T-helper 1 cell treated with Interleukin-12 subunit alpha and Interleukin-12 subunit beta and Interleukin-4 antibody, amounts not matched to agents 30 ng/mL and 1 ng/mL, for 36 hours (primary cell): Measurements from ENCODE around the gene LAMB2. TPM values are rescaled to one million over a fixed set of nuclear protein-coding genes. Genes with fewer than 3 reads are reported as not detected.

Source experiments
- intact Hi-C: fragments of 100-400 bp; cut with micrococcal nuclease; formaldehyde crosslinking; loops from one replicate; pipeline ENCODE4 v1.15.1; 2024
- total RNA-seq: library from RNA; stranded (reverse); gene quantifications from 2 replicates; pipeline ENCODE4 v1.2.3, GENCODE V29; 2022

The LAMB2 gene
- total RNA-seq, 1 donor from 2014 or later: not detected

- intact Hi-C loops: loop anchor here (5.0 kb wide), 1 partner anchor 549 kb away; the partner anchor contains the start of gene APEH
Measured at GRCh38 chr3:49122886-49123545, 9.8 kb downstream of the LAMB2 start.

DNA sequence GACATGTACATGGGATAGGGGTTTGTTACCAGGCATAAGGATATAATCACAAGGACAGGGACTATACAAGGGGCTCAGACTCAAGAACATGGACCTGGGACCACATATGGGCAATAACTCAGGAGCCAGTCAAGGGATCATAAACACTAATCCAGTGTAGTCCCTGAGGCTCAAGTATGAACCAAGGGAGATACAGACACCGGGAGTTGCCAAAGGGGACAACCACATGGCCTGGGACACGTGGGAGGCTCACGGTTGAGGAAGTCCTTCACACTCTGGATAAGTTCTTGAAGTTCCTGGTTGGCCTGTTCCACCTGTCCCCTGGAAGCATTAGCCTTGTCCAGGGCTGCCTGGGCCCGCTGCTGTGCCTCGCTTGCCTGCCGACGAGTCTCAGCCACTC, 10.4 kb downstream of the LAMB2 start:
- intact Hi-C loops: loop anchor here (5.0 kb wide), 1 partner anchor 550 kb away; the partner anchor contains the start of gene APEH

- intact Hi-C loops: loop anchor here (5.0 kb wide), 1 partner anchor 550 kb away; the partner anchor contains the start of gene APEH
Measured at GRCh38 chr3:49122022-49122421, 10.8 kb downstream of the LAMB2 start.

DNA sequence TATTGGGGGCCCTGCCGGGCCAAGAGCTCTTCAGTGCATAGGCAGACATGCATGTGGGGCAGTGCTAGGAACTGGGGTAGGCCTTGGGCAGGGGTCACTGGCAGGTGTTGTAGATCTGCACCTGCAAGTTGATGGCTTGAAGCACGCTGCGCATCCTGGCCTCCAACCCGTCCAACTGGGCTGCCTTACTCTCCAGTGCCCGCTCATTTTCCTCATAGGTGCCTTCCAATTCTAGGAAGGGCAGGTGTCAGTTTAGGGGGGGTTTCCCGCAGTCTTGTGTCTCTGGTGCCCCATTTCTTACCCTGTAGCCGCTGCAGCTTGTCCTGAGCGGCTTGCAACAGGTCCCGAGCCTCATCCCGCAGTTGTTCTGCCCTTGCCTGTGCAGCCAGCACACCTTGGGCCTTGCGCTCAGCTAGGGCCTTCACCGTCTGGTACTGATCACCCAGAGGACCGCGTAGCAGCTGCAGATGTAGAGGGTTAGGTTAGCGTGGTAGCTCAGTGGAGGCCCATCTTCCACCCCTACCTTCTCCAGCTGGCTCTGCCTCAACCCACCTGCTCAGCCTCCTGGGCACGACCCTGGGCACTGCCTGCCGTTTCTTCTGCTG, 11.6 kb downstream of the LAMB2 start:
- intact Hi-C loops: loop anchor here (2.0 to 5.0 kb wide), 2 partner anchors 404 to 551 kb away; partner anchors contain the start of genes APEH and IP6K2

DNA sequence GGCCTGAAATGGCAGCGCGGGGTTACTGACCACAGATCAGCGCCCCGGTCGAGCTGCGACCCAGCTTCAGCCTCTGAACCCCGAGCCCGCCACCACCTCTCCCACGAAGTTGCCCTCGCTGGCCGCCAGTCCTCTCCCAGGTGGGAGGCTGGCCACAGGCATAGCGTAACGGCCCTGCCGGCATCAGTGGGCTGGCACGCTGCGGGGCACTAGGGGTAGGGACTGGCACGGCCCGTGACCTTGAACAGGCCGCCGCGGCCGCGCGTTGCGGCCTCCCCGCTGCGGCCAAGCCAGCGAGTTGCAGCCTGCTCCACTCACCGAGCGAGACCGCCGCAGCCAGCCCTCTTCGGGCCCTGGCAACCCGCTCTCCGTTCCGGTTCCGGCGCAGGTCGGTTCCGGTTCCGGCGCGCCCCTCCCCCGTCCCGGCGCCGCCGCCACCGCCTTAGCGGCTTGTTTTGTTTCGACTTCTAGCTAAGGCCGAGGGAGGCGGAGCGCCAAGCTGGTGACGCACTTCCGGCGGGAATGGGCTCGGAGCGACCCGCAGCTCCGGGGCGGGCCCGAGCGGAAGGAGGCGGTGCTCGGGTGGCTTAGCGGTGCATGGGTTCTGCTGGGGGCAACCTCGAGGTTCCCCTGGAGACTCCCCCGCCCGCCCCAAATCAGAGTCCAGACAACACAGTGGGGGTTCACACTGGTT, 12.3 kb downstream of the LAMB2 start, which contains the start of gene USP19:
Gene USP19 (minus strand): TSS at position 386 of the 694 bp plus-strand sequence. CDS start 1,678 bp downstream, outside the sequence.
- intact Hi-C loops: loop anchor here (1.0 to 5.0 kb wide), 12 partner anchors 16 to 552 kb away; partner anchors contain the start of genes APEH, DAG1, IMPDH2 and IP6K2

- intact Hi-C loops: loop anchor here (1.0 to 5.0 kb wide), 12 partner anchors 16 to 552 kb away; partner anchors contain the start of genes APEH, DAG1, IMPDH2 and IP6K2
Measured at GRCh38 chr3:49120096-49120437, 12.8 kb downstream of the LAMB2 start.

GRCh38 chr3:49119439-49119838, 13.4 kb downstream of the LAMB2 start:
- intact Hi-C loops: no loop called here

- intact Hi-C loops: no loop called here
Measured at GRCh38 chr3:49119036-49119435, 13.8 kb downstream of the LAMB2 start.

GRCh38 chr3:49112262-49112661, 20.6 kb downstream of the LAMB2 start:
- intact Hi-C loops: no loop called here

DNA sequence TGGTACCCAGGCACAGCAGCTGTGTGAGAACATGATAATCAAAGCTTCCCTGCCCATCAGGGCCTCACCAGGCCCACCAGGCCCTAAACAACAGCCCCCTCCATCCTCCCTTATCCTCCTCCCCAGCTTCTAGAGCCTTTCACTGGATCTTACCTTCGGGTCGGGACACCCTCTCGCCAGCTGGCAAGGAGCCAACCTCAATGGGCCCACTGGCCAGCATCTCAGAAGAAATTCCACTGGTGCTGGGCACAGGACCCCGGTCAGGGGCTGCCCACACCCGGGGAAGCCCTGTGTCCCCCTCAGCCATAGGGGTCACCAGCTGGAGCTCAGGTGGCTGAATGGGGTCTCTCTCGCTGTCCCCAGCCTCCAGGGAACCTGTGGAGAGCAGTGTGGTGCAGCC, 21.5 kb downstream of the LAMB2 start:
- intact Hi-C loops: no loop called here

- intact Hi-C loops: no loop called here
Measured at GRCh38 chr3:49110780-49111179, 22.1 kb downstream of the LAMB2 start.

- intact Hi-C loops: no loop called here
Measured at GRCh38 chr3:49108346-49108745, 24.5 kb downstream of the LAMB2 start.

DNA sequence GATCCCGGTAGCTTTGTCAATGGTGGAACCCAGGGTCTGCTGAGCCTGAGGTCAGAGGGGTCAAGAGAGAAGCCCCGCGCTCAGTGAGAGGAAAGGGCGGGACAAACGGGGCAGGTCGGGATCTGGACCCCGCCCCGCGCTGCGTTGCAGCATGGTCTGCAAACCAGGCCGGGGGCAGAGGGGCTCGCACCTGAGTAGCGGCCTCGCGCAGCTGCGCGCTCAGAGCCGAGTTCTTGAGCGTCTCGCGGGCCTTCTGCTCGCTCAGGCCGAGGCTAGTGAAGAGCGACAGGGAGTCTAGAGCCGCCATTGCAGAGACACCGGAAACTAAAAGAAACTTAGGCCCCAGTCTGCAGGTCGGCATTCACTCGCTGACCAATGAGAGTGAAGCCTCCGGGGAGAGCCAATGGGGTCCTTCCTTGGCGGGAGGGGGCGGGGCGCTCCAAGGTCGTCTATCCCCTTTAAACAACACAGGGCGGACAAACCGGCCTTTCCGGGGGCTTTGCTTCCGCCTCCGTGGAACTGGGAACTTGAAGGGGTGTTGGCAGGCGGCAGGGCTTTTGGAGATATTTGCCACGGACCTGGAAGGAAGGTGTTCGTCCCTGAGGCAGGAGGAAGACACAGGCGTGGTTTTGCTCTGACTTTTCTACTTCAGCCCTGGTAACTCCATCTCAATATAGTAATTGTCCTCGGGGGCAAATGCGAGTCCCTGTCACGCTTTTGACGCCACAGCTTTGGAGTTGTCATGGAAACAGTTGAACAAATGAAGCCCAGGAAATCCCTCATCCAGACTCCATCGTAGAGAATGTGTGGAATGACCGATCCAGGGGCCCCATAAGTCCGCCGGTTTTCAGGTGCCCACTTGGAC, 28.2 kb downstream of the LAMB2 start, which contains the start of gene QARS1:
Gene QARS1 (minus strand): TSS at position 331 of the 865 bp plus-strand sequence. CDS start 24 bp downstream, at position 307.
- intact Hi-C loops: loop anchor here (1.0 kb wide), 9 partner anchors 10 to 836 kb away; partner anchors contain the start of genes DAG1, IMPDH2, KLHDC8B and QRICH1

GRCh38 chr3:49104052-49104426, 28.8 kb downstream of the LAMB2 start:
- intact Hi-C loops: loop anchor here (1.0 kb wide), 9 partner anchors 10 to 836 kb away; partner anchors contain the start of genes DAG1, IMPDH2, KLHDC8B and QRICH1

GRCh38 chr3:49100046-49100615, 32.7 kb downstream of the LAMB2 start:
- intact Hi-C loops: no loop called here

GRCh38 chr3:49098910-49099630, 33.8 kb downstream of the LAMB2 start:
- intact Hi-C loops: loop anchor here (10.0 kb wide), 3 partner anchors 576 to 1584 kb away; partner anchors contain the start of genes APEH, ELP6 and ZNF589

GRCh38 chr3:49098429-49098828, 34.4 kb downstream of the LAMB2 start:
- intact Hi-C loops: loop anchor here (10.0 kb wide), 3 partner anchors 576 to 1584 kb away; partner anchors contain the start of genes APEH, ELP6 and ZNF589

DNA sequence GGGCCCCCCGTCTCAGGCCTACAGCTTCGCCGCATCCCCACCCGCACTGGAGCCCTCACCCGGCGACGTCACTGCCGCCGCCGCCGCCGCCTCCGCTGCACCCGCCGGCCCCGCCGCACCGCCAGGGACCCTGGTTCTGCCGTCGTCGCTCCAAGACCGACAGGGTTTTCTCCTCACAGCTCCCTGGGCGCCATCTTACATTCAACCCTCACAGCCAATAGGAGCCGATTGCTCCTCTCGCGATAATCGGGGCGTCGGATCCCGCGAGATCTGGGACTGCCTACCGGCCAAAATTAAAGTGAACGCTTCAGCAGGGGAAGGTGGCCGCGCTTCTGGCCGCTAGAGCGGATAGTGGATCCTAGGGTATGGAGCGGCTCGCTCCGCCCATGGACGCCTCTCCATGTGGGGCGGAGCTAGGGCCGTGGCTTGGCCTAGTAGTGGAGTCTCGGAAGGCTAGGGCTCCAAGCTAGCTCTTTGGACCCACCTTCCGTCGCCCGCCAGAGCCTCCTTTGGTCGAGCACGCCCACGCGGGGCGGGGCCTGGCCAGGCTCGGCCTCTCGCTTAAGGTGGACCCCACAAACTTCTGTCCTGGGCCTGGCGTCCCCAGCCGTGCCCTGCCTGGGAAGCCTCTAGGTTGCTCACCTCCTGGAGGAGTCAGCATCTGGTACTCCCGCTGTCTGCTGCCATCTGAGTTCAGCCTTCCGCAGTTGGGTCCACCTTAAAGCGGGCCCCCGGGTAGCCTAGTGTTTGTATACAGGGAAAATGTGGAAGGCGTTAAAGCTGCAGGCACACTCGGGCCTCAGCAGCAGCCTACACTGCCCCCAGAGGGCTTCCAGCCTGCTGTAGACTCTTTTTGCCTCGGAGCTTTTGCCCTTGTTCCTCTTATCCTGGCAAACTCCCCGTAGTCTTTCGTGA, 38.7 kb downstream of the LAMB2 start, which contains the start of gene QRICH1:
Gene QRICH1 (minus strand): TSS at position 219 of the 915 bp plus-strand sequence. CDS start 17,054 bp downstream, outside the sequence.
- intact Hi-C loops: loop anchor here (1.0 to 10.0 kb wide), 25 partner anchors 10 to 1579 kb away; partner anchors contain the start of genes APEH, ARIH2, C3orf62 and CCDC51
